HUES48 (cell line): ENCODE measurements around the gene RETREG2.

Experiments used
- H3K27ac ChIP-seq: one replicate; pipeline ENCODE4 v1.7.0; 2013; ENCODE audit warnings: low read depth, low read length, inconsistent platforms
- H3K27me3 ChIP-seq: 2 replicates; pipeline ENCODE4 v1.6.1; 2013; ENCODE audit warnings: mild to moderate bottlenecking, low read length; ENCODE audit not compliant: control insufficient read depth, insufficient read depth
- H3K36me3 ChIP-seq: 2 replicates; pipeline ENCODE4 v1.6.1; 2013; ENCODE audit warnings: low read length; ENCODE audit not compliant: control insufficient read depth, insufficient read depth
- H3K4me1 ChIP-seq: 2 replicates; pipeline ENCODE4 v1.6.1; 2013; ENCODE audit warnings: mild to moderate bottlenecking, low read length; ENCODE audit not compliant: control insufficient read depth, insufficient read depth
- H3K4me3 ChIP-seq: 2 replicates; pipeline ENCODE4 v1.5.1; 2013; ENCODE audit warnings: mild to moderate bottlenecking, low read depth, low read length
- H3K9ac ChIP-seq: 2 replicates; pipeline ENCODE4 v1.6.1; 2013; ENCODE audit warnings: mild to moderate bottlenecking, low read depth, low read length, moderate library complexity
- H3K9me3 ChIP-seq: 2 replicates; pipeline ENCODE4 v1.6.1; 2013; ENCODE audit warnings: low read length; ENCODE audit not compliant: control insufficient read depth, insufficient read depth

The RETREG2 gene

DNA sequence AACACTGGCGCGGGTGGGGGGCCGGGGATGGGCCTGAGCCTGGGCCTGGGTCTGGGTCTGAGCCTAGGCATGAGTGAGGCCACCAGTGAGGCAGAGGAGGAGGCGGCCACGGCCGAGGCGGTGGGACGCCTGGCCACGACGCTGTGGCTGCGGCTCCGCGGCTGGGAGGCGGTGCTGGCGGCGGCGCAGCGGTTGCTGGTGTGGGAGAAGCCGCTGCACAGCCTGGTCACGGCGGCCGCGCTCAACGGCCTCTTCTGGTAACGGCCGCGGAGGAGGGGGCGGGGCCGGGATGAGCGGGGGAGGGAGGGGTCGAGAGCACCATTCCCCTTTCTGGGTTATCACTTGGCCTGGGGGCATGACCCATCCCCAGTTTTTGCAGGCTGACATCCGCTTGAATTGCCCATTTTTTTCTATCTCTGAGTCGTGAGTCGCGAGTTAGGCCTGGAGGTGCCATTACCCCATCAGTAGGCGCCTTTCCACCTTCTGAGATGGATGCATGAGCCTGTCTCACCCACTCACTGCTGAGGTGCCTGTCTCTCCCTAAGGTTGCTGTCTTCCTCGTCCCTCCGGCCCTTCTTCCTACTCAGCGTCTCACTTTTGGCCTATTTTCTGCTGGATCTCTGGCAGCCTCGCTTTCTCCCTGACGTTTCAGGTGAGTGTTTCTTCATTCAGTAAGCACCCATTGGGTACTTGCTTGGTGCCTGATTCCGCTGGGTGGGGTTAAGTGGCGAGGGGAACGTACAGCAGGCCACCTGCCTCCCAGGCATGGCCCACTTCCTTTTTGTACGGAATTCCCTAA, 501 bp downstream of the RETREG2 start:
- no peak overlapping the region for H3K9ac ChIP-seq
- no peaks in the 10 kb centered on the region for H3K9me3 ChIP-seq
- peaks cover 11% of the 10 kb centered on the region for H3K4me1 ChIP-seq
- peak overlapping the region; percentile 54 for H3K27ac ChIP-seq
- H3K27me3 ChIP-seq, result no peaks in the 10 kb centered on the region
- H3K4me3 ChIP-seq, result peak overlapping the region; percentile 100
- peaks cover 53% of the 10 kb centered on the region for H3K36me3 ChIP-seq

DNA sequence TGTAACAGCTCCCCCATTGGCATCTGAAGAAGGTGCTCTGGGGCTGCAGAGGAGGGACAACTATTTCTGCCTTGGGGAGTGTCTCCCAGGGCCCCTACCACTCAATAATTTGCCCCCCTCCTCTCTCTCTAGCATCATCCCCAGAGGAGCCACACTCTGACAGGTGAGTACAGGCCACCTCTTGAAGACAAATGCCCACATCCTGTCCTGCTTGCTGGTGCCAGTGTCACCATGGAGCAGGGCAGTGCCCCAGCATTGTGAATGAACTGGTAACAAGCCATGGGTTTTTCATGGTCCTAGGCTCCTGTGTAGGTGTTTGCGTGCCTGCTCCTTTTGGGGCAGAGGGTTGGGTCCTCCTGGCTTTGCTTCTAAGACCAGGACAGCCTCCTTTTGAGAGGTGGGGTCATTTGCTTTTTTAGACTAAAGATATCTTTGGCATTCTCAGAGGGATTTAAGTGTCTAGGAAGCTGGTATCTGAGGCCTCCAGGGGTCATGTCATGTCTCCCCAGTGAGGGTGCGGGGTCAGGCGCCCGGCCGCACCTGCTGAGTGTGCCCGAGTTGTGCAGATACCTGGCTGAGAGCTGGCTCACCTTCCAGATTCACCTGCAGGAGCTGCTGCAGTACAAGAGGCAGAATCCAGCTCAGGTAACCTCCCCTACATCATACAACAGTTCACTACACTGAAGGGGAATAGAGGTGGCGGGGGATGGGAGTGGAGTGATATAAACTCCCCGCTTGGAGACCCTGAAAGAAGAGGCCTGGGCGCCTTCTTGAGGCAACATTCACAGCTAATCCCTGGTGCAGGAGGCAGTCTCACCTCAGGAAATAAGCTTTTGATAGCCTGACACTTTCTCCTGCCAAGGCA, 1.8 kb downstream of the RETREG2 start:
- Histone ChIP-seq H3K27me3 (no peaks in the 10 kb centered on the region), H3K36me3 (peaks cover 49% of the 10 kb centered on the region), H3K9me3 (no peaks in the 10 kb centered on the region), H3K9ac (no peak overlapping the region), H3K27ac (no peak overlapping the region), H3K4me3 (no peak overlapping the region), H3K4me1 (peaks cover 11% of the 10 kb centered on the region)

DNA sequence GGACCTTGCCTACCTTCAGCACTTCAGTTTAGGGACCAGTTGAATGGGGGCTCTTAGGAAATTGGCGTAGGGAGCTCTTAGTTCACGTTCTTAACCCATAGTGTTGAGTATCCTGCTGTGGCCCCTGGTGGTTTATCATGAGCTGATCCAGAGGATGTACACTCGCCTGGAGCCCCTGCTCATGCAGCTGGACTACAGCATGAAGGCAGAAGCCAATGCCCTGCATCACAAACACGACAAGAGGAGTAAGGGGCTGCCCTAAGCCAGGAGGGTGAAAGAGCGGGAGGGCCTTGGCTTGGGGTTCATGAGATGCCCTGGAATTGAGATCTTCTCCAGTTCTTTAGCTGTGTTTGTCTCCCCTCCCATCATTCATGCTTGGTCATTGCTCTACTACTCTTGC, 2.9 kb downstream of the RETREG2 start:
- Histone ChIP-seq H3K27me3 (no peaks in the 10 kb centered on the region), H3K9ac (no peak overlapping the region), H3K36me3 (peaks cover 48% of the 10 kb centered on the region), H3K4me3 (no peak overlapping the region), H3K4me1 (peaks cover 6% of the 10 kb centered on the region), H3K9me3 (no peaks in the 10 kb centered on the region), H3K27ac (no peak overlapping the region)

DNA sequence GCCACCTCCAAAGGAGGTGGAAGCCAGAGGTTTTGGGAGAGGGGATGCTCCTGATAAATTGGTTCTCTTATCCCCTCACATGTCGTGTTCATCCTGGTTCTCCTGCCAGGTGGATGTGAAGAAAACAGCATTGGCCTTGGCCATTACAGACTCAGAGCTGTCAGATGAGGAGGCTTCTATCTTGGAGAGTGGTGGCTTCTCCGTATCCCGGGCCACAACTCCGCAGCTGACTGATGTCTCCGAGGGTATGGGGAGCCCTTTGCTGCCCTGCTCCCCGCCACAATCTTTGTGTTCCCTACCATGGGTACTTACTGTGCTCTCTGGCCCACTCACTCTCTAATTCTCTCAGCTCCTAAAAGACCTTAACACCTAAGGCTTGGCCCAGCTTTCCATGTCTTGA, 3.5 kb downstream of the RETREG2 start:
- Histone ChIP-seq H3K9me3 (no peaks in the 10 kb centered on the region), H3K9ac (no peak overlapping the region), H3K27me3 (no peaks in the 10 kb centered on the region), H3K36me3 (peaks cover 48% of the 10 kb centered on the region), H3K4me3 (no peak overlapping the region), H3K27ac (no peak overlapping the region), H3K4me1 (0 out of 2 replicates have a peak, but pooled peaks cover 5% of the 10 kb centered on the region)

DNA sequence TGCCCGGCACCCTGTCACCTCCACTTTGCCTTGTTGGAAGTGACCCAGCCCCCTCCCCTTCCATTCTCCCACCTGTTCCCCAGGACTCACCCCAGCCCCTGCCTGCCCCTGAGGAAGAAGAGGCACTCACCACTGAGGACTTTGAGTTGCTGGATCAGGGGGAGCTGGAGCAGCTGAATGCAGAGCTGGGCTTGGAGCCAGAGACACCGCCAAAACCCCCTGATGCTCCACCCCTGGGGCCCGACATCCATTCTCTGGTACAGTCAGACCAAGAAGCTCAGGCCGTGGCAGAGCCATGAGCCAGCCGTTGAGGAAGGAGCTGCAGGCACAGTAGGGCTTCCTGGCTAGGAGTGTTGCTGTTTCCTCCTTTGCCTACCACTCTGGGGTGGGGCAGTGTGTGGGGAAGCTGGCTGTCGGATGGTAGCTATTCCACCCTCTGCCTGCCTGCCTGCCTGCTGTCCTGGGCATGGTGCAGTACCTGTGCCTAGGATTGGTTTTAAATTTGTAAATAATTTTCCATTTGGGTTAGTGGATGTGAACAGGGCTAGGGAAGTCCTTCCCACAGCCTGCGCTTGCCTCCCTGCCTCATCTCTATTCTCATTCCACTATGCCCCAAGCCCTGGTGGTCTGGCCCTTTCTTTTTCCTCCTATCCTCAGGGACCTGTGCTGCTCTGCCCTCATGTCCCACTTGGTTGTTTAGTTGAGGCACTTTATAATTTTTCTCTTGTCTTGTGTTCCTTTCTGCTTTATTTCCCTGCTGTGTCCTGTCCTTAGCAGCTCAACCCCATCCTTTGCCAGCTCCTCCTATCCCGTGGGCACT, 4.5 kb downstream of the RETREG2 start:
- Histone ChIP-seq H3K4me1 (0 out of 2 replicates have a peak, but pooled peaks cover 5% of the 10 kb centered on the region), H3K9me3 (no peaks in the 10 kb centered on the region), H3K36me3 (peaks cover 48% of the 10 kb centered on the region), H3K9ac (no peak overlapping the region), H3K27me3 (no peaks in the 10 kb centered on the region), H3K27ac (no peak overlapping the region), H3K4me3 (no peak overlapping the region)

DNA sequence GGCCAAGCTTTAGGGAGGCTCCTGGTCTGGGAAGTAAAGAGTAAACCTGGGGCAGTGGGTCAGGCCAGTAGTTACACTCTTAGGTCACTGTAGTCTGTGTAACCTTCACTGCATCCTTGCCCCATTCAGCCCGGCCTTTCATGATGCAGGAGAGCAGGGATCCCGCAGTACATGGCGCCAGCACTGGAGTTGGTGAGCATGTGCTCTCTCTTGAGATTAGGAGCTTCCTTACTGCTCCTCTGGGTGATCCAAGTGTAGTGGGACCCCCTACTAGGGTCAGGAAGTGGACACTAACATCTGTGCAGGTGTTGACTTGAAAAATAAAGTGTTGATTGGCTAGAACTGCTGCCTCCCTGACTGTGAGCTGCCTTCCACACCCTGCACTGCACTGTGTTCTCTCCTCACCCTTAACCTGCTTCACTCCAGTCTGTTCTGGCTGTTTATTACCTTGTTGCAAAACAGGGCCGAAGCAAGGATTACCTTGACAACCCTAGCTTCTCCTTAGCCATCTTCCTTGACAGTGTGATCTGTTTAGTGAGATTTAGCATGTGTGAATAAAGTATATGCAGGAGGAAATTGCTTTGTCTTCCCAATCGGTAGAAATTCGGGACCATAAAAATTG, 5.2 kb downstream of the RETREG2 start:
- Histone ChIP-seq H3K9ac (no peak overlapping the region), H3K27me3 (no peaks in the 10 kb centered on the region), H3K4me1 (0 out of 2 replicates have a peak, but pooled peaks cover 5% of the 10 kb centered on the region), H3K9me3 (no peaks in the 10 kb centered on the region), H3K4me3 (no peak overlapping the region), H3K27ac (no peak overlapping the region), H3K36me3 (peaks cover 48% of the 10 kb centered on the region)

DNA sequence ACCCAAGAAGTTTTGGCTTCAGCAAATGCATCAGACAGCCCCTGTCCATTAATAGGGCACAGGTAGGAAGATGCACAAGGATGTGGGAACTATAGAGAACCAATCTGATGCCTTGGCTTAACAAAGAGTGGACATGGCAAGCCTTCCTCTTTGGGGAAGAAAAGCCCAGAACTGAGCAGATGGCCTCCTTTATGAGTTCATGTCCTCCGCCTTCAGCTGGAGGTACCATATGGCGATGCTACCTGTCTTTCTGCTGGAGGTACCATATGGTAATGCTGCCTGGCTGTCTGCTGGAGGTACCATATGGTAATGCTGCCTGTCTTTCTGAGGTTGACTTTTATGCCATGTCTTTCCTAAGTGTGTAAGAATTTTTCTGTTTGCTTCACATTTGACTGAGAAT, 6.0 kb downstream of the RETREG2 start:
- no peaks in the 10 kb centered on the region for H3K9me3 ChIP-seq
- no peak overlapping the region for H3K27ac ChIP-seq
- H3K36me3 ChIP-seq, result peaks cover 48% of the 10 kb centered on the region
- H3K4me1 ChIP-seq, result no peaks in the 10 kb centered on the region
- no peak overlapping the region for H3K4me3 ChIP-seq
- H3K9ac ChIP-seq, result no peak overlapping the region
- no peaks in the 10 kb centered on the region for H3K27me3 ChIP-seq

DNA sequence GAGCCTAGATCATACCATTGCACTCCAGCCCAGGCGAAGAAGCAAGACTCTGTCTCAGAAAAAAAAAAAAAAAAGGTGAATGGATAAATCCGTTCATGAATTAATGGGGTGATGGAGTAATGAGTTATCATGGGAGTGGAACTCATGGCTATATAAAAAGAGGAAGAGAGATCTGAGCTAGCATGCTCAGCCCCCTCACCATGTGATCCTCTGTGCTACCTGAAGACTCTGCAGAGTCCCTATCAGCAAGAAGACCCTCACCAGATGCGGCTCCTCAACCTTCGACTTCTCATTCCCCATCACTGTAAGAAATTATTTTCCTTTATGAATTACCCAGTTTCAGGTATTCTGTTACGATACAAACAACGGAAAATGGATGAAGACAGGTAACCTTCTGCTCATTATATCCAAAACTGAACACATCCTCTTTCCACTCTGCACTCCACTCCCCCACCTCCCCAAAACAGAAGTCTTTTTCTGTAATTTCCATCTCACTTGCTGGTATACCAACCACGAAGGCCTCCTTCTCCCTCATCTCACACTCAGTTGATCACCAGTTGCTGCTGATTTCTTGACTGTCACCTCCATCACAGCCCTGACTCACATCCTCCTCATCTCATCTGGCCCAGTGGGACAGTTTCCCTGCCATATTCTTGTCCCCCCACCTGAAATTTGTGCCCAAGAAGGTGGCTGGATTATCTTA, 8.8 kb downstream of the RETREG2 start:
- Histone ChIP-seq H3K9ac (no peak overlapping the region), H3K4me3 (no peak overlapping the region)

DNA sequence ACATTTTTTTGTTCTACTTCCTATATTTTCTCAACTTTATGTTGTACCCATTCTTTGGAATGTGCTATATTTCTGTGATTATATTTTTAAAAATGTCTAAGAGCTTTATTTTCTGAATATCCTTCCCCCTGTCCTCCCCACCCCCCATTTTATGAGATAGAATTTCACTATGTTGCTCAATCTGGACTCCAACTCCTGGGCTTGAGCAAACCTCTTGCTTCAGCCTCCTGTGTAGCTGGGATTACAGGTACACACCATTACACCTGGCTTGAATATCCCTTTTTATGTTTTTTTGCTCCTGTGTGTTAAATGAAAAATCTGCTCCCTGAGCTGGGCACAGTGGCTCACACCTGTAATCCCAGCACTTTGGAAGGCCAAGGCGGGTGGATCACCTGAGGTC, 19.3 kb downstream of the RETREG2 start:
- Histone ChIP-seq H3K4me1 (no peaks in the 10 kb centered on the region), H3K9ac (no peak overlapping the region)

More for the DNA sequence above, 8.8 kb downstream of the RETREG2 start:
- H3K9me3 ChIP-seq, result no peaks in the 10 kb centered on the region
- no peaks in the 10 kb centered on the region for H3K27me3 ChIP-seq
- H3K36me3 ChIP-seq, result peaks cover 25% of the 10 kb centered on the region
- no peaks in the 10 kb centered on the region for H3K4me1 ChIP-seq
- no peak overlapping the region for H3K27ac ChIP-seq

DNA sequence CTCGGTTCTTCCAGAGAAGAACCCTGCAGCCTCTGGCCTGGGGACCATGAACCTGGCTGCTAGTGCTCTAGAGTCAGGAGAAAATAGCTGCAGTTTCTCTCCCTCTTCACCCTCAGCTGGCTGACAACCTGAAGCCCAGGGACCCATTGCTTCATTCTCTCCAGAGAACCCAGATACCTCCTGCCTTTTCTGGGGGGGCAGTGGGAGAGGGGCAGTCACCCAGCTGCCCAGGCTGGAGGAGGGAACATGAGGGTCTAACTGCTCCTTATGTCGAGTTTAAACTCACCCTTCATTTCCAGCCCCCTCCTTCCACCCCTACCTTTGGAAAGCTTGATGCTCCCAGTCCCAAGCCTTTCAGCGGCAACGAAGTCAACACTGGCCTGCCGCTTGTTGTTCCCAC, 20.9 kb downstream of the RETREG2 start:
- no peaks in the 10 kb centered on the region for H3K4me1 ChIP-seq
- no peak overlapping the region for H3K9ac ChIP-seq
- no peaks in the 10 kb centered on the region for H3K9me3 ChIP-seq
- H3K4me3 ChIP-seq, result no peak overlapping the region
- no peak overlapping the region for H3K27ac ChIP-seq
- H3K27me3 ChIP-seq, result no peaks in the 10 kb centered on the region
- no peaks in the 10 kb centered on the region for H3K36me3 ChIP-seq

More for the DNA sequence above, 19.3 kb downstream of the RETREG2 start:
- H3K27me3 ChIP-seq, result no peaks in the 10 kb centered on the region
- no peak overlapping the region for H3K4me3 ChIP-seq
- no peaks in the 10 kb centered on the region for H3K9me3 ChIP-seq
- no peaks in the 10 kb centered on the region for H3K36me3 ChIP-seq
- no peak overlapping the region for H3K27ac ChIP-seq
